ENCODE data around the gene ITIH4.

The ITIH4 gene

DNA sequence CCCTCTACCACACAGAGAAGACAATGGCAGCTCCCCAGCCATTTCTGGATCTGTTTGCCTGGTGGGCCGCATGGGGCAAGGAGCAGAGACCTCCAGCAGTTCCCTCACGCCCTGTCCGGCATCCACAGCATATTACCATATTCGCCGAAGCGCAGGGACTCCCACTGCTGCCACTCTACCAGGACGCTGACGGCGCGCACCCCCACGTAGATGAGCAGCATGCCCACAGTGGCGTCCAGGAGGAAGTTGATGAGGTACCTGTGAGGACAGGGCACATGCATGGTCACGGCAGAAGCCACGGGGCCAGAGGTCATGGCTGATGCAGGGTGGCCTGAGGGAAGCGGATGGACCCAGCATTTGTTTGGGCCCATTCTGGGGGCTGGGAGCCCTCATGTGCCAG, 19.2 kb upstream of the ITIH4 start:
- no peak for DNase-seq

DNA sequence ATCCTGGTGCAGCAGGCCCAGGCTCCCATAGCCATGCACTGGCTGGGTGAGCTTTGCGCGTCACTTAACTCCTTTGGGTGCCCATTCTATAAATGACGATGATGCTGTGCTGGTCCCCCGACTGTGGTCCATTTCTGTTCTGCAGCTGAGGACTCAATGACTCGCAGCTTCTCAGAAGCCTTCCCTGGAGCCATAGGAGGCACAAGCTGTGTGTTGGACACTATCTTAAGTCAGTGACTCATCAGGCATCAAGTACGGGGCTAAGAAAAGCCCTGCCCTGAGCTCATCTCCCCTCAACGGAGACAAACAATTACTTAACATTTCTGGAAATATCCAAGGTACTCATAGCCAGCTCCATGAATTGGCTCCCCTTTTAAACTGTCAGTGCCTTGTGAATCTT, 18.1 kb upstream of the ITIH4 start:
- peak in 7 of 58 donors; percentile 11 to 59 (median 17) for DNase-seq

DNA sequence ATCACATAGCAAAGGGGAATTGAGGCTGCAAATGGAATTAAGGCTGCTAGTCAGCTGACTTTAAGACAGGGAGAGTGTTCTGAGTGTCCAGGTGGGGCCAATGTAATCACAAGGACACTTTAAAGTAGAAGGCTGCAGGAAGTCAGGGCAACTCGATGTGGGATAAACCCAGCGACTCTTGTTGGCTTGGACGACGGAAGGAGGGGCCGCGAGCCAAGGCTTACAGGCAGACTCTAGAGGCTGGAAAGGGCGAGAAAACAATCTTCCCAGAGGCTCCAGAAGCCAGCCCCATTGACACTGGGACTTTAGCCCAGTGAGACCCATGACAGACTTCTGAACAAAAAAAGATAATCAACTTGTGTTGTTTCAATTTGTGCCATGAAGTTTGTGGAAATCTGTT, 17.3 kb upstream of the ITIH4 start:
- DNase-seq = no peak

DNA sequence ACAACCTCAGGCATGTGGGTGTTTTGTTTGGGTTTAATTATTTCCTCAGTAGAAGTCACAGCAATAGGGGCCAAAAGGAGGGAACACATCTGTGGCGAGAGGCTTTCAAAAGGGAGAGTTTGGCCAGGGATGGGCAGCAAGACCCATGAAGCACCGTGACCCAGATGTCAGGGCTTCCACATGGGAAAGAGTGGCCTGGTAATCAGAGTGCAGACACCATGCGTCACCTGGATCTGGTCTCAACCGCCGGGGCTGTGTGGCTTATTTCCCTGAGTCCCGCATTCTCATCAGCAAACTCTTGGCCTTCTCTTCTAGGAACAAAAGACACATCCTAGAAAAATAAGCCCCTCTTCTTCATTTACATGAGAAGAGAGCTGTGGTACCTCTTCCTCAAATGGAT, 16.8 kb upstream of the ITIH4 start:
- DNase-seq = no peak

DNA sequence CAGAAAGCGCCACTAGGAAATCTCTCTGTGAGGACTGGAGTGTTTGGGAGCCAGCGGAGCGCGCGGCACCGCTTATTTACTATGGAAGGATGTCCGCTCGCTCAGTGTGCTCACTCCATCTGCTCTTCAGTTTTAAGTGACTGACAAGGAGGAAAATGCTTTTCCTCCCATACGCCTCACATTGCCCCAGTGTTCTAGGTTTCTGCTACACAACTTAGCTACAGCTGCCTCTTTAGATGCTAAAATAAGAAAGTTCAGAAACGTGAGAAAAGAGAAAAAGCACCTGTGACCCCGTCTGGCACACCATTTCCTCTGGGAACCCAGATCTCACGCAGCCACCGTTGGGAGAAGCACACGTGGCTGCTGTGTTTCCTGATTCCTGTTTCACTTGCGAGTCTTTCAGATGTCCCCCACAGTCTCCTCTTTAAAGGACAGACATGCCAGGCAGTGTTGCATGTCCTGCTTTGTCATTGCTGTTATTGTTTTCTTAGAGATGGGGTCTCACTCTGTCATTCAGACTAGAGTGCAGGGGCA, 16.0 kb upstream of the ITIH4 start:
- DNase-seq = peak in 6 of 58 donors; percentile 17 to 31 (median 26)

DNA sequence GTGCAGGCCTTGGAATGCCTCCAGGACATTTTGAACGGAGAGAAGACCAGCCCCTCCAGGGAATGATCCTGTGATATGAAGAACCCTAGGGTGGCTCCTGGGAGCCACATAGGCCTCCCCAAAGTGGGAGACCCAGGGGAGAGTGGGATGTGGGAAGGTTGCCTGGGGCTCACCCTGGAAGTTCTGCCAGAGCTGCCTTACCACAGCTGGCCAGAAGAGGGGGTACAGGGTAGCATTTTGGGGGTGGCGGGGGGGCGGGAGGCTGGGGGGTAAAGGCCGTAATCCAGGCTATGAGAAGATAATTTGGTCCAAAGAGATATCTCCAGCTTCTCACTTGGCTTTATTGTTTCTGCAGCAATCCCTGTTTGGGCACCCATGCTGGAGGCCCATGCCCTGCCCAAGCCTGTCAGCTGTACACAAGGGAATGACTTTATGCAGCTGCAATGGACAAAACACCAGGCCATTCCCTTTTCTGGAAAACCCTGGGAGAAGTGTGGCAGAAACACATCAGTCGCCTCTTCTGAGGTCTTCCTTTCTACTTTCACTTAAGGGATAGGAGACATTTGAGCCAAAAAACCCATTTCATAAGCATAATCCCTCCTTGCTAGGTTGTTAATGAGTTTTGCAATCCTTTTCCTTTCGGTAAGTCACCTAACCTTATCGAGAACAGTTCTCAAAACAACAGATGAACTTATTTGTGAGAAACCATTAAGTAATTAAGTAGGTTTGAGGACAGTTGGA, 15.4 kb upstream of the ITIH4 start:
- DNase-seq = peak in 6 of 58 donors; percentile 15 to 44 (median 28)

DNA sequence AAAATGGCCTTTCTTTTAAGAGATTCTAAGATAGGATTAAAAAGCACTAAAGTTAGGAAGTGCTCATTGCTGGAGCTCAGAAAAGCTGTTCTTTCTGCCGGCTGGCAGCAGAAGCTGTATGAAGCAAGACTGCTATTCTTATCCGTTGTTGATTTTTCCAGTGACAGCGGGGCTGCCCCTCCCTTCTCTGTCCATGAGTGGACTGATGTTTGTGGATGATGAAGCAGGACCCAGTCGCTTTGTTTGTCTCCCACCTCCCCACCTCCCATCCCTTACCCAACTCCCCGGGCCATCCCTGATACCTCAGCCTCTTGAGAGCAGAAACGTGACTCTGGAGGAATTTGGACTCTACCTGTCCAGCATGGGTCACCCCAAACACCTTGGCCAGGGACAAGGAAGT, 14.7 kb upstream of the ITIH4 start:
- DNase-seq = peak in 39 of 58 donors; percentile 7 to 63 (median 28)

DNA sequence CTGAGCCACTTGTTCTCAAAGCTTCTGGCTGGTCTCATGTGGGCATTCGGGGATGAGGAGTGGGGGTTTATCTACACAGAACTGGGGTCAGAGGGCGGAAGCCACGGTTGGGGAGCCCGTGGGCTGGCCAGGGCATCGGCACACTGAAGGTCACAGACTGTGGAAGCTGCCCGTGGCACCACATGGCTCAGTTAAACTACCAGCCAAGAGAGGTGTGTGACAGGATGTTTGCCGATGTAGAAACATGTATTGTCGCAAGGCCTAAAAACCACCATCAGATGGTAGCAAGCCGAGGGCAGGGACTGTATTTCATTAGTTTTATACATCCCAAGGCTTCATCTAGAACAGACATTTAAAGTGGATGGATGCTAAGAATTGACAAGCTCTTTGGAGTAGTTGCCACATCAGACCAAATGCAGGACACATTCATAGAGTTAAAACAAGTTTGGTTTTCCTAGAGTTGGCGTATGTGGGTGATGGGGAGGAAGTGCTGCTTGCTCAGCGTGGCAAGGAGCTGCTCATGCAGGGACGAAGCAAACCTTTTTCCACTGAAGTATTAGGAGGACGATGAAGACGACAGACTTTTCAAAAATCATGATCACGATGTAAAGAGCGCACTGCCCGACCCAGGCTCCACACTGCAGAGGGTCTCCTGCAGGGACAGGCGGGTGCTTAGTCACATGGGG, 14.0 kb upstream of the ITIH4 start:
- DNase-seq = no peak

DNA sequence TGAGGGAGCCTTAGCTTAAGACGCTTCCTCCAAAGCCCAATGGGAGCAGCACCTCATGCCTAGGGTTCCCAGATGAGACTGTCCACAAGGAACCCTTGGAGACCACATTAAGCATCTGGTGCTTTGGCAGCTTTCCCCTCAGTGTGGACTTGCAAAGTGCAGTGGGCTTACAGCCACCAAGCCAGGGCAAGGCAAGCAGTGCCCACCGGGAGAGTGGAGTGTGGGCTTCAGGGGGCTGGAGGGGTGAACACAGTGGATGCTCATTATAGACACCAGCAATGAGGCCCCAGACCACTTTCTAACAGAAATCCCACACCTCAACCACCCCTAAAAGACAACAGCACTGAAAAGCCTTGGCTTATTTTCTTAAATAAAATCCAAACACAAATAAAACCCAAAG, 13.4 kb upstream of the ITIH4 start:
- no peak for DNase-seq

DNA sequence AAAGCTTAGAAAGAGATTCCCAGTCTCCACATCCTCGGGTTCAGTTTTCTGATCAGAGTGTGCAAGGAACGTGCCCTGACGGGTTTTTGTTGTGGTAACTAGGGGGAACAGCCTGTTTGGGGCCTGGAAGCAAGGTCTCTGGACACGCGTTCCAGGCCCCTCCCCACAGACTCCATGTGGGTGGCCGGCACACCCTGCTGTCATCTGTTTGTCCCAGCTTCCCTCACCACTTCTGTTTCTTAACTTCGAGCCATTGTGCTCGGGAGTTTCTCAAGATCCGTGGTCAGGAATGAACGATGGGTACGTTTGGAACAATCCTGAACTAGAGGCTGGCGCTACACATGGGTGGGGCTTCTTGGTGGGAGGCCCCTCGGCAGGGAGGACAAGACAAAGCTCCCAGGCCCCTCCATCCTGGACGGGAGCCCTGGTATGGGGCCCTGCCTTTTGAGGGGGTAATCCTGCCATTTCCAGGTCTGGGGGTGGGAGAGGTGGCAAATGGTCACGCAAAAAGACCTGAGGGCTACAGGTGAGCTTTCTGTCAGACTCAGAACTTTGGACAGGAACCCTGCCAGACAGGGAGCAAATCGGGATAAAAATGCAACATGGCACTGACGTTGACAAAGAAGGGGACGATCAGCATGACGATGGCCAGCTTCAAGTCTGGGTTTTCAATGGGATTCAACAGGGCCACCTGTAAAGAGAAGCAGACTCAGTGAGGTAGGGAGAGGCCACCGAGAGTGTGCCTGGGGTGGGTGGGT, 12.8 kb upstream of the ITIH4 start:
- DNase-seq = no peak

DNA sequence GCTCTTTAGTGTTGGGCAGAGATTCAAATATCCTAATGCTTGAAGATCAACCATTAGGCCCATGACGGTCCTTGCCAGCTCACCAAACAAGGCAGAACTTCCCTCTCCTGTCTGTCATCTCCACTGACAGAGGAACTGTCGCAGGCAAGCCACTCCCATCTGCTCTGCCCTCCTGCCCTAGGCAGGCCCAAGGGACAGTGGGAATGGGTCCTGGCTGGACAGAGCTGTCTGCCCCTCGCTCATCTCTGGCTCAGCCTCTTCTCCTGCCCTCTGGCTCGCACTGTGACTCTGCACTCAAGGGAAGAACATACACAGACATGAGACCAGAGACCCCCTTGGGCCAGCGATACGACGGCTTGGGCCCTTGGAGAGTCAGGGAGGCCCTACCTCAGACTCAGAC, 12.0 kb upstream of the ITIH4 start:
- DNase-seq = no peak

DNA sequence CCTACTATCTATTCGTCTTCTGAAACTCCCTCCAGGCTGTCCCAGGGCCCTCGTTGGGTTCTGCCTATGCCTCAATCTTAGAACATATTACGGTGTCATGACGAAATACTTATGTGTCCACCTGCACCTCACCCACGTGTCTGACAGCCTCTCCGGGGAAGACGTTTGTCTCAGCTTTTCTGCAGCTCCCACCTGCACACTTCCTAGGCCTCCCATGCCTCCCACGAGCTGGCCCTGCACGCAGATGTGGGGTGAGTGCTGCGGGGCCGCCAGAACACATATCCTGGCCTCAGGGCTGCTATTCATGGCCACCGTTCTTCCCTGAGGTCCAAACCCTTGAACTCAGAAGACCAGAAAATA, 11.5 kb upstream of the ITIH4 start:
- DNase-seq = no peak

DNA sequence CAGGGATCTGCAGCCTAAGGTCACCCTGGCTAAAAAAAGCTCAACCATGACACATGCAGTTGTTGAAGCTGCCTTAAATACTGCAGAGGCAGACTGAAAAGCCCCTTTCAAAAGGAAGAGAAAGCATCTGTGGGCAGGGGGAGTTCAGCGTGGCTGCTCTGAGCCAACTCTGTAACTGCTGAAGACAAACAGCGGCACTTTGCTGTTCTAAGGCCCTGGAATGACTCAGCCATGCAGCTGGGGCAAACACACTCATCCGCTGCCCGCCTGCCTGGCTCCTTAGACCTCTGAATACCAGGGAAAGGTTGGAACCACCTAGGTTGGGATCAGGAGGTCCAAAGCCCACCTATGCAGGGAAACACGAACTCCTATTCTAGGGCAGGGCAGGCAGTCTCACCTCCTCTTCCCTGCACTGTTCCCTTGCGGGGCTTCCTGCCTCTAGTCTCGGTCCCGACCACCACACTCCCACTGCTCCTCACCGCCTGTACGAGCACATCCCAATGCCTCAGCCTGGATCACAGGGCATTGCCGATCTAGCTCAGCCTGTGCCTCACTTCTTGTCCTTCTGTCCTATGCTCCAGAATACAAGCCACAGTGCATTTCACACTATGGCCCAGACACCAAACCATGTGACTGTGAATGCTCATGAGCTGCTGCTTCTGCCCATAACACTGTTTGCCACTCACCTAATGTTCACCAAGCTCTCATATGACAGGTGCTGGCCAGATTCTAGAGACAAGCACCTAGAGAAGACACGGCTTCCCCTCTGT, 10.9 kb upstream of the ITIH4 start:
- peak in 2 of 58 donors; percentile 2 to 11 for DNase-seq

DNA sequence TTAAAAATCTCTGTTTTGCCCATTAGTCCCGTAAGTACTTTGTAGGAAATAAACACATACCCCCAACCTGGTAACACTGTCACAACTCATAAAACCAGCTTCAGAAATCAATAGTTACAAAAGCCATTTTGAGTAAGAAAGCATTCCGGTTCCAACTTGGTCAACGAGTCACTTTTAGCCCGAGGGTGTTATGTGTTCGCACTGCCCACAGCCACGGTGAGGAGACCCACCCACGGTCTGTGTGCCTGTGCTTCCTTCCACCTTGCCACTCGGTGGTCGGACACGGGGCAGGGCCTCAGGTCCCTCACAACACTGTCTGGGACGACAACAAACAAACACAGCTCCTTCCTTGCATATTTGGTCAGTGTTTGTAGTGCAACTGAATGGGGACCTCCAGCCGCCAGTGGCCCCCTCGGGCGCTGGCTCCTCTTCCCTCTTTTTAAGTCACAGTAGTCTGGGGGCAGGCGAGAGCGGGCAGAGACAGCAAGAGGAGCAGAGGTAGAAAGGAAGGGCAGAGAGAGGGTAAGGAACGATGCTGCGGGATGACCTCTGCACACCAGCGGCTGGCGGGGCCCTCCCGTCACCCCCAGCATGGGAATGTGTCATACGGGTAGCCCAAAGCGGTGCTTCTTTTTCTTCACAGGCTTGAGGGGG, 9.5 kb upstream of the ITIH4 start:
- DNase-seq = no peak

DNA sequence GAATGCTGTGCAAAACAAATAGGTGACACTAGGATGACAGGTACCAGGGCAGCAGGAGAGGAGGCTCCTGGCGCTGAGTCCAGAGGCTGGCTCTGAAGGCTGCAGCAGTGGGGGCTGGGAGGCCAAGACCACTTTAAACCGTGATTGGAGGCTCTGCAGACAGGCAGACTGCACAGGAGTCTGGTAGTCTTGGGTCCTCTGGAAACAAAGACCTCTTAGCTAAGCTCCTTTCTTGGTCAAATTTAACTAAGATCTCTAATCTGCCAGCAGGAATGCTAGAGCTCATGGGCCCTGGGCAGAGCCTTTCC, 8.8 kb upstream of the ITIH4 start:
- no peak for DNase-seq

DNA sequence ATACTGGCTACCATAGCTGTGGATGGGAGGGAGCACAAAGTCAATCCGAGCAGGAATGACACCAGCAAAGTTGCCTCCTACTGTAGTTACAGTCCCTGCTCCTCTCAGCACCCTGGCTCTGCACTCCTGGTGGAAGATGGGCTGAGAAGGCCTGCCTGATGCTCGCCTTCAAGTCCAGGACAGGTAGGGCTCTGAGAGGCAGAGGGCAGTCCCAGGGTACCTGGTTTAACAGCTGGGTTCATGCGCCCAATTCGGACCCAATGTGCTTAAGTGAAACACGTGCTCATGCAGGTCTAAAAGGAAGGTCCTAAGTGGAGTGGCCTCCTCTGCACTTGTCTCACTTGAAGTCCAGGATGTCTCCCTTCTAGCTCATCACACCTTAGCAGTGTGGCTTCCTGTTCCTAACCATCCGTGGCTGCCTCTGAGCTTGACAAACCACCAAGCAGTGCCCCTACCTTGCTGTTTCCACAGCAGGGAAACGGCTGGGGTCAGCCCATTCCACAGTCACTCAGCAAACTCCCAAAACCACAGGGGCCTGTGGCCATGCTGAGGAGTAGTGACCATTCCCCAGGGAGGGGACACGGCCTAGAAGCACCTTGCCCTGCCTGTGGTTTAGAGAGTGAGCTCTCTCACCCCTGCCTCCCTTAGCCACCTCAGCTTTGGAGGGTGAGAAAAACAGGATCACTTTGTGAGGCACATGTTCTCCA, 8.2 kb upstream of the ITIH4 start:
- DNase-seq = no peak

DNA sequence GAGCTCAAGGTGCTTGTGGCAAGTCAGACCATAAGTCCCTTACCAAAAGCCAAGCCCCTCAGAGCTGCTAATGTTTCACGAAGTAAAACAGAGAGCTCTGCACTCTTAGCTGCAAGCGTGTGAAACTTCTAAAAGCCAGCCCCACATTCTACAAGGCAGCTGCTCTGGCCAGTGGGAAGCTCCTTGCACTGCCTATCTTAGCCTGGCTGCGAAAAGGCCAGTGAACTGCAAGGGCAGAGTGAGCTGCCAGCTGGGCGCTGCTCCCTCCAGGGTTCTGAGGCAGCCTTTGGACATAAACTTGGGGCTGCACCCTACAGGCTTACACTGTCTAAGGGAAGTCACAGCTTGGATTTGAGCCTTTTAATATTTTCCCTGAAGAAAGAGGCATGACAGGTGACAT, 6.5 kb upstream of the ITIH4 start:
- no peak for DNase-seq

DNA sequence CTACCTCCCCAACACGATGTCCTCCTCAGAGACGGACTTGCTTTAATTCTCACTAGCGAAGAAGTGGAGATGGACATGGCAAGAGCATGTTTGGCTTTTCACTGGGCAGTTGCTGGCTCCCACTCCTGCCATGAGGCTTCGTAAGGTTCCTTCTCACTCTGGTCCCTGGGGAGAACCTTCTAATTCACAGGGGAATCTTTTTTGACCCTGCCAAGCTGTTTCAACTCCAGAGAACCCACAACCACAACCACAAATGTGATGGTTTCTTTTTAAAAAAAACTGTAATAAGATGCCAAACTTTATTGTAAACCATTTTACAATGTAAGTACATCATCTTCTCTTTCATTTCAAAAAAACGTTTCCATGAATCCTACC, 6.0 kb upstream of the ITIH4 start:
- DNase-seq = no peak

DNA sequence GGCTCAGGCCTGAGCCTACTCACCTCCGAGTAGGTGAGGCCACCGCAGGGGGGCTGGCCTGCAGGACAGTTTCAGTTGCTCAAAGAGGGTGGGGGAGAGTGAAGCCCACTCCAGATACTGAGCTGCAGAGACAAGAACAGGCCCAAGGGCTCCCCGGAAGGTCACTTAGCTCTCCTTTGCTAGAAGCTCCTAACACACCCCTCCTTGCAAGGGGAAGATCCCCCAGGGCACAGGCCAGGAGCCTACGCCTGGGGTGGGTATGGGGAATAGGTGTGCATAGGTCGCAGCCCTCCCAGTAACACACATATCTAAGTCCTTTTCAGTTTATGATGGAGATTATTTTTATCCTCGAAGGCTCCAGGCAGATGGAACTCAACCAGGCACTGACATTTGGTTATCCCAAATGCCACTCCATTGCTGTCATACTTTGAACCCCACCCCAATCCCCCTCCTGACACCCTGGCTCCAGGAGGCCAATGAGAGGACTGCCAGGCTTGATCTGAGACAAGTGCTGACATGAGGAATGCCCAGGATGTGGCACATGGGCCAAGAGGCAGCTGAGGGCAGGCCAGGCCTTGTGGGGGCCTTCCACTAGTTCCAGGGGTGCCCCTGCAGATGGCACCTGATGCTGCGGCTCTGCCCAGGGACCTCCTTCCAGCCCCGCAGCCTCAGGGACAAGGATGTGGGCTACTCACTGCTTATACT, 5.4 kb upstream of the ITIH4 start:
- no peak for DNase-seq
